GM12878 (cell line): ENCODE data around the gene ACADS. TPM values are rescaled to one million over a fixed set of nuclear protein-coding genes. Genes with fewer than 3 reads are reported as not detected.

Source experiments
- CBFB ChIP-seq: IDR thresholded peaks from 2 replicates; pipeline ENCODE4 v1.6.1; 2016; ENCODE audit warnings: antibody characterized with exemption, low read depth
- CBX5 ChIP-seq: sonication (generic); IDR thresholded peaks from 2 replicates; pipeline ENCODE4 v1.6.1; 2016; ENCODE audit warnings: low read depth, moderate library complexity, mild to moderate bottlenecking, inconsistent platforms
- EP300 ChIP-seq, 2 experiments: fragments of 150-350 bp in 1 of 2; IDR thresholded peaks; 2 replicates each; pipeline ENCODE4 v1.6.1; 2011 to 2012; ENCODE audit warnings: low read depth in 2 of 2, low read length in 2 of 2, borderline replicate concordance in 1 of 2, improper control_type of control experiment in 1 of 2, inconsistent platforms in 1 of 2; ENCODE audit not compliant: control insufficient read depth in 1 of 2
- IKZF1 ChIP-seq: fragments of 450-650 bp; conservative IDR thresholded peaks from 2 replicates; pipeline ENCODE4 v1.6.1; 2017; ENCODE audit warnings: antibody characterized with exemption, mild to moderate bottlenecking
- KLF5 ChIP-seq: fragments of 450-650 bp; IDR thresholded peaks from 2 replicates; pipeline ENCODE4 v1.6.1; 2014; ENCODE audit warnings: mild to moderate bottlenecking; ENCODE audit not compliant: partially characterized antibody
- MEF2B ChIP-seq: fragments of 450-650 bp; IDR thresholded peaks from 2 replicates; pipeline ENCODE4 v1.6.1; 2018; ENCODE audit warnings: mild to moderate bottlenecking, moderate library complexity; ENCODE audit not compliant: partially characterized antibody, poor library complexity, severe bottlenecking
- NFIC ChIP-seq: IDR thresholded peaks from 2 replicates; pipeline ENCODE4 v1.6.1; 2012; ENCODE audit warnings: low read depth, mild to moderate bottlenecking, inconsistent platforms, low read length, moderate library complexity
- NR2C2 ChIP-seq: IDR thresholded peaks from 2 replicates; pipeline ENCODE4 v1.6.1; 2011; ENCODE audit warnings: borderline replicate concordance, low read depth; ENCODE audit not compliant: control insufficient read depth, insufficient read length
- YY1 ChIP-seq: IDR thresholded peaks from 2 replicates; pipeline ENCODE4 v1.6.1; 2011; ENCODE audit warnings: low read depth, mild to moderate bottlenecking, low read length
- polyA plus RNA-seq, 11 experiments: library from polyadenylated mRNA; depleted of rRNA in 4 of 11; unstranded in 6 of 11; stranded (reverse) in 5 of 11; fragments of >200 nt; fragmentation: Nextera tagmentation in 4 of 11; fragmentation: Illumina TruSeq in 1 of 11; extraction: Ambion mirVana in 4 of 11; extraction: Trizol in 1 of 11; gene quantifications; 1 replicate in 1 of 11; 2 replicates in 10 of 11; pipeline versions ENCODE4 v1.2.1 to v1.2.3, GENCODE V29; 2011 to 2016; ENCODE audit warnings: inconsistent platforms in 2 of 11, missing spikeins in 2 of 11, low read depth in 1 of 11
- total RNA-seq, 4 experiments: library from RNA; depleted of rRNA in 3 of 4; stranded (reverse); fragments of >200 nt in 3 of 4; fragmentation: Illumina TruSeq in 1 of 4; extraction: Trizol in 1 of 4; gene quantifications; 2 replicates each; pipeline versions ENCODE4 v1.2.1 to v1.2.3, GENCODE V29; 2013 to 2021
- TF ChIP-seq, protein P1 (sequence below): fragments of 450-650 bp; IDR thresholded peaks from 2 replicates; pipeline ENCODE4 v1.6.1; 2017; ENCODE audit warnings: low read depth, mild to moderate bottlenecking, moderate library complexity
- TF ChIP-seq, protein P2 (sequence below): fragments of 150-350 bp; IDR thresholded peaks from 2 replicates; pipeline ENCODE4 v1.6.1; 2016; ENCODE audit warnings: low read depth, low read length
- TF ChIP-seq, protein P3 (sequence below): fragments of 450-650 bp; conservative IDR thresholded peaks from 2 replicates; pipeline ENCODE4 v1.6.1; 2017; ENCODE audit warnings: mild to moderate bottlenecking, moderate library complexity
- TF ChIP-seq, protein P4 (sequence below): fragments of 450-650 bp; IDR thresholded peaks from 2 replicates; pipeline ENCODE4 v1.6.1; 2017; ENCODE audit warnings: mild to moderate bottlenecking, low read depth, inconsistent platforms; ENCODE audit not compliant: poor library complexity, severe bottlenecking
- TF ChIP-seq, protein P5 (sequence below): IDR thresholded peaks from 2 replicates; pipeline ENCODE4 v1.6.1; 2012; ENCODE audit warnings: low read length, inconsistent platforms

ACADS gene
- total and polyA plus RNA-seq, 10 of the 15 experiments (the other 5 are each of a cell fraction or from before 2014, with no cell fraction given) = 0.05 to 18.1 (median 10.2) TPM

DNA sequence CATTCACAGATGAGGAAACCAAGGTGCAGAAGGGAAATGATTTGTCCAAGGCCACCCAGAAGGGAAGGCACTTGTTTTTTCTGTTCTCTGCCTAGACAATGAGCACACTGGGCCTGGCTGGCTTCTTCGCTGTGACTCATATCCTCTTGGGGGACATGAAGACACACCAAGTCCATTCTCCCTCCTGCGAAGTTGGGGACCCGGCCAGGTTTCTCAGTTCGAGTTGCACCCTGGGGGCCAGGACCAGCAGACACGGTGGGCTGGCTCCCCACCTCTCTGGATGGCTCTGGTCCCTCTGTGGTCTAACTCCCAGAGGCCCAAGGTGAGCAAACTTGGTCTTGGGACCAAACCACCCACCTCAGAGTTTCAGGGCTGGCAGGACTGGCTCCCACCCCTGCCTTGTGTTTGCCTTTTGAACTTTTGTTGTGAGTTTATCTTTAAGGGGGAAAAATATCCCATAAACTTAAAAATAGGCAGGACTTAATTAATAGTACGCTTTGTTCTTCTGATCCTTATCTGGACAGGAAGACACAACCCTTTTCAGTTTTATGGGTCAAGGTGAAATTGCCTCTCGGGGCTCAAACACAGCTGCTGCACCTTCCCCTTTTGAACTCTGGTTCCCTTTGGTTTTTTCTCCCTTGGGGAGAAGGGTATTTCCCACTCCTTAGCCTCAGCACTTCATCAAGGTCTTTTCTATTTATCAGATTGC, 47.7 kb upstream of the ACADS start (continued):
- TF ChIP-seq, protein P1, sequence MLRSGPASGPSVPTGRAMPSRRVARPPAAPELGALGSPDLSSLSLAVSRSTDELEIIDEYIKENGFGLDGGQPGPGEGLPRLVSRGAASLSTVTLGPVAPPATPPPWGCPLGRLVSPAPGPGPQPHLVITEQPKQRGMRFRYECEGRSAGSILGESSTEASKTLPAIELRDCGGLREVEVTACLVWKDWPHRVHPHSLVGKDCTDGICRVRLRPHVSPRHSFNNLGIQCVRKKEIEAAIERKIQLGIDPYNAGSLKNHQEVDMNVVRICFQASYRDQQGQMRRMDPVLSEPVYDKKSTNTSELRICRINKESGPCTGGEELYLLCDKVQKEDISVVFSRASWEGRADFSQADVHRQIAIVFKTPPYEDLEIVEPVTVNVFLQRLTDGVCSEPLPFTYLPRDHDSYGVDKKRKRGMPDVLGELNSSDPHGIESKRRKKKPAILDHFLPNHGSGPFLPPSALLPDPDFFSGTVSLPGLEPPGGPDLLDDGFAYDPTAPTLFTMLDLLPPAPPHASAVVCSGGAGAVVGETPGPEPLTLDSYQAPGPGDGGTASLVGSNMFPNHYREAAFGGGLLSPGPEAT = peak; percentile 78; the same call in 1 of the 2 replicates
- TF ChIP-seq CBX5 = 0 out of 2 replicates have a peak, but pooled peaks have one; percentile 57
- TF ChIP-seq, protein P2, sequence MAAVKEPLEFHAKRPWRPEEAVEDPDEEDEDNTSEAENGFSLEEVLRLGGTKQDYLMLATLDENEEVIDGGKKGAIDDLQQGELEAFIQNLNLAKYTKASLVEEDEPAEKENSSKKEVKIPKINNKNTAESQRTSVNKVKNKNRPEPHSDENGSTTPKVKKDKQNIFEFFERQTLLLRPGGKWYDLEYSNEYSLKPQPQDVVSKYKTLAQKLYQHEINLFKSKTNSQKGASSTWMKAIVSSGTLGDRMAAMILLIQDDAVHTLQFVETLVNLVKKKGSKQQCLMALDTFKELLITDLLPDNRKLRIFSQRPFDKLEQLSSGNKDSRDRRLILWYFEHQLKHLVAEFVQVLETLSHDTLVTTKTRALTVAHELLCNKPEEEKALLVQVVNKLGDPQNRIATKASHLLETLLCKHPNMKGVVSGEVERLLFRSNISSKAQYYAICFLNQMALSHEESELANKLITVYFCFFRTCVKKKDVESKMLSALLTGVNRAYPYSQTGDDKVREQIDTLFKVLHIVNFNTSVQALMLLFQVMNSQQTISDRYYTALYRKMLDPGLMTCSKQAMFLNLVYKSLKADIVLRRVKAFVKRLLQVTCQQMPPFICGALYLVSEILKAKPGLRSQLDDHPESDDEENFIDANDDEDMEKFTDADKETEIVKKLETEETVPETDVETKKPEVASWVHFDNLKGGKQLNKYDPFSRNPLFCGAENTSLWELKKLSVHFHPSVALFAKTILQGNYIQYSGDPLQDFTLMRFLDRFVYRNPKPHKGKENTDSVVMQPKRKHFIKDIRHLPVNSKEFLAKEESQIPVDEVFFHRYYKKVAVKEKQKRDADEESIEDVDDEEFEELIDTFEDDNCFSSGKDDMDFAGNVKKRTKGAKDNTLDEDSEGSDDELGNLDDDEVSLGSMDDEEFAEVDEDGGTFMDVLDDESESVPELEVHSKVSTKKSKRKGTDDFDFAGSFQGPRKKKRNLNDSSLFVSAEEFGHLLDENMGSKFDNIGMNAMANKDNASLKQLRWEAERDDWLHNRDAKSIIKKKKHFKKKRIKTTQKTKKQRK = no peak
- TF ChIP-seq, protein P3, sequence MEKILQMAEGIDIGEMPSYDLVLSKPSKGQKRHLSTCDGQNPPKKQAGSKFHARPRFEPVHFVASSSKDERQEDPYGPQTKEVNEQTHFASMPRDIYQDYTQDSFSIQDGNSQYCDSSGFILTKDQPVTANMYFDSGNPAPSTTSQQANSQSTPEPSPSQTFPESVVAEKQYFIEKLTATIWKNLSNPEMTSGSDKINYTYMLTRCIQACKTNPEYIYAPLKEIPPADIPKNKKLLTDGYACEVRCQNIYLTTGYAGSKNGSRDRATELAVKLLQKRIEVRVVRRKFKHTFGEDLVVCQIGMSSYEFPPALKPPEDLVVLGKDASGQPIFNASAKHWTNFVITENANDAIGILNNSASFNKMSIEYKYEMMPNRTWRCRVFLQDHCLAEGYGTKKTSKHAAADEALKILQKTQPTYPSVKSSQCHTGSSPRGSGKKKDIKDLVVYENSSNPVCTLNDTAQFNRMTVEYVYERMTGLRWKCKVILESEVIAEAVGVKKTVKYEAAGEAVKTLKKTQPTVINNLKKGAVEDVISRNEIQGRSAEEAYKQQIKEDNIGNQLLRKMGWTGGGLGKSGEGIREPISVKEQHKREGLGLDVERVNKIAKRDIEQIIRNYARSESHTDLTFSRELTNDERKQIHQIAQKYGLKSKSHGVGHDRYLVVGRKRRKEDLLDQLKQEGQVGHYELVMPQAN = no peak
- TF ChIP-seq MEF2B = peak; percentile 91
- no peak for TF ChIP-seq KLF5
- no peak for TF ChIP-seq CBFB
- peak; percentile 63 for TF ChIP-seq NFIC
- TF ChIP-seq, protein P4, sequence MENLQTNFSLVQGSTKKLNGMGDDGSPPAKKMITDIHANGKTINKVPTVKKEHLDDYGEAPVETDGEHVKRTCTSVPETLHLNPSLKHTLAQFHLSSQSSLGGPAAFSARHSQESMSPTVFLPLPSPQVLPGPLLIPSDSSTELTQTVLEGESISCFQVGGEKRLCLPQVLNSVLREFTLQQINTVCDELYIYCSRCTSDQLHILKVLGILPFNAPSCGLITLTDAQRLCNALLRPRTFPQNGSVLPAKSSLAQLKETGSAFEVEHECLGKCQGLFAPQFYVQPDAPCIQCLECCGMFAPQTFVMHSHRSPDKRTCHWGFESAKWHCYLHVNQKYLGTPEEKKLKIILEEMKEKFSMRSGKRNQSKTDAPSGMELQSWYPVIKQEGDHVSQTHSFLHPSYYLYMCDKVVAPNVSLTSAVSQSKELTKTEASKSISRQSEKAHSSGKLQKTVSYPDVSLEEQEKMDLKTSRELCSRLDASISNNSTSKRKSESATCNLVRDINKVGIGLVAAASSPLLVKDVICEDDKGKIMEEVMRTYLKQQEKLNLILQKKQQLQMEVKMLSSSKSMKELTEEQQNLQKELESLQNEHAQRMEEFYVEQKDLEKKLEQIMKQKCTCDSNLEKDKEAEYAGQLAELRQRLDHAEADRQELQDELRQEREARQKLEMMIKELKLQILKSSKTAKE = peak; percentile 32
- TF ChIP-seq, protein P5, sequence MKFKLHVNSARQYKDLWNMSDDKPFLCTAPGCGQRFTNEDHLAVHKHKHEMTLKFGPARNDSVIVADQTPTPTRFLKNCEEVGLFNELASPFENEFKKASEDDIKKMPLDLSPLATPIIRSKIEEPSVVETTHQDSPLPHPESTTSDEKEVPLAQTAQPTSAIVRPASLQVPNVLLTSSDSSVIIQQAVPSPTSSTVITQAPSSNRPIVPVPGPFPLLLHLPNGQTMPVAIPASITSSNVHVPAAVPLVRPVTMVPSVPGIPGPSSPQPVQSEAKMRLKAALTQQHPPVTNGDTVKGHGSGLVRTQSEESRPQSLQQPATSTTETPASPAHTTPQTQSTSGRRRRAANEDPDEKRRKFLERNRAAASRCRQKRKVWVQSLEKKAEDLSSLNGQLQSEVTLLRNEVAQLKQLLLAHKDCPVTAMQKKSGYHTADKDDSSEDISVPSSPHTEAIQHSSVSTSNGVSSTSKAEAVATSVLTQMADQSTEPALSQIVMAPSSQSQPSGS = 0 out of 2 replicates have a peak, but pooled peaks have one; percentile 44
- TF ChIP-seq IKZF1 = peak; percentile 82
- TF ChIP-seq YY1 = no peak
- peak; percentile 12 to 24; a peak in 1 of 4 replicates for TF ChIP-seq EP300 (IDR thresholded peaks at IDR 0.05; ENCODE audit: borderline replicate concordance in 1 of 2, control insufficient read depth in 1 of 2, low read depth in 2 of 2, low read length in 2 of 2)
- TF ChIP-seq NR2C2 = no peak
